HepG2 (cell line): ENCODE data around the gene PYGB. TPM values are rescaled to one million over a fixed set of nuclear protein-coding genes. Genes with fewer than 3 reads are reported as not detected.

Experiments
- FOXA1 ChIP-seq, 2 experiments: fragments of 450-650 bp in 1 of 2; sonication (generic) in 1 of 2; formaldehyde crosslinking in 1 of 2; IDR thresholded peaks; 2 replicates each; pipeline versions ENCODE4 v1.4.0 to v1.6.1; 2016 to 2020; ENCODE audit warnings: missing genetic modification reagents in 1 of 2
- FOXO1 ChIP-seq: sonication (generic); formaldehyde crosslinking; IDR thresholded peaks from 2 replicates; pipeline ENCODE4 v1.4.0; 2020; ENCODE audit warnings: missing genetic modification reagents
- MAFK ChIP-seq, 2 experiments: IDR thresholded peaks in 1 of 2; conservative IDR thresholded peaks in 1 of 2; 2 replicates each; pipeline ENCODE4 v1.6.1; 2011; ENCODE audit warnings: improper control_type of control experiment in 2 of 2, low read length in 2 of 2
- PHF8 ChIP-seq: sonication (generic); formaldehyde crosslinking; IDR thresholded peaks from 2 replicates; pipeline ENCODE4 v1.5.0; 2020; ENCODE audit warnings: missing genetic modification reagents
- PLRG1 ChIP-seq: fragments of 450-650 bp; conservative IDR thresholded peaks from 2 replicates; pipeline ENCODE4 v1.6.1; 2016
- SALL2 ChIP-seq: sonication (generic); formaldehyde crosslinking; IDR thresholded peaks from 2 replicates; pipeline ENCODE4 v1.8.1; 2023; ENCODE audit warnings: mild to moderate bottlenecking, missing genetic modification reagents, inconsistent platforms
- SRF ChIP-seq: IDR thresholded peaks from 2 replicates; pipeline ENCODE4 v1.6.1; 2011; ENCODE audit warnings: mild to moderate bottlenecking, low read depth, low read length, moderate library complexity
- TAF15 ChIP-seq: fragments of 200-400 bp; formaldehyde crosslinking; IDR thresholded peaks from one replicate; pipeline ENCODE4 v1.6.1; 2018; ENCODE audit warnings: mild to moderate bottlenecking, low read depth, low read length; ENCODE audit not compliant: poor library complexity, severe bottlenecking
- TFDP2 ChIP-seq: sonication (generic); formaldehyde crosslinking; IDR thresholded peaks from 2 replicates; pipeline ENCODE4 v1.4.0; 2020; ENCODE audit warnings: missing genetic modification reagents
- TOPORS ChIP-seq: sonication (generic); formaldehyde crosslinking; IDR thresholded peaks from 2 replicates; pipeline ENCODE4 v1.8.0; 2023; ENCODE audit warnings: mild to moderate bottlenecking, missing genetic modification reagents
- ZHX2 ChIP-seq, 2 experiments: sonication (generic) in 1 of 2; formaldehyde crosslinking in 1 of 2; IDR thresholded peaks; 2 replicates each; pipeline versions ENCODE4 v1.6.1 to v1.9.0; 2014 to 2022; ENCODE audit warnings: antibody characterized with exemption in 1 of 2, borderline replicate concordance in 1 of 2, inconsistent platforms in 1 of 2, low read depth in 1 of 2, missing genetic modification reagents in 1 of 2
- ZNF510 ChIP-seq: sonication (generic); formaldehyde crosslinking; IDR thresholded peaks from 2 replicates; pipeline ENCODE4 v1.4.0; 2020; ENCODE audit warnings: low read depth, mild to moderate bottlenecking, missing genetic modification reagents
- ZNF674 ChIP-seq: sonication (generic); formaldehyde crosslinking; IDR thresholded peaks from 2 replicates; pipeline ENCODE4 v1.5.0; 2020; ENCODE audit warnings: low read depth, mild to moderate bottlenecking, missing genetic modification reagents
- polyA plus RNA-seq, 8 experiments: library from polyadenylated mRNA; depleted of rRNA in 3 of 8; stranded (reverse) in 7 of 8; unstranded in 1 of 8; fragments of >200 nt; fragmentation: Illumina TruSeq in 4 of 8; extraction: Trizol in 4 of 8; gene quantifications; 2 replicates each; pipeline versions ENCODE4 v1.2.1 to v1.2.3, GENCODE V29; 2011 to 2016; ENCODE audit warnings: low read depth in 4 of 8, missing spikeins in 1 of 8, mixed read lengths in 1 of 8; ENCODE audit not compliant: insufficient read depth in 1 of 8
- total RNA-seq, 5 experiments: library from RNA; depleted of rRNA; stranded (reverse); fragments of >200 nt; fragmentation: Illumina TruSeq; extraction: Trizol; gene quantifications; 2 replicates each; pipeline ENCODE4 v1.2.3, GENCODE V29; 2016; ENCODE audit warnings: low read depth in 1 of 5
- TF ChIP-seq, protein P1 (sequence below): sonication (generic); formaldehyde crosslinking; IDR thresholded peaks from 2 replicates; pipeline ENCODE4 v1.4.0; 2020; ENCODE audit warnings: mild to moderate bottlenecking, missing genetic modification reagents
- TF ChIP-seq, protein P2 (sequence below): sonication (generic); formaldehyde crosslinking; IDR thresholded peaks from 2 replicates; pipeline ENCODE4 v1.8.0; 2022; ENCODE audit warnings: mild to moderate bottlenecking, missing genetic modification reagents

PYGB gene
- total and polyA plus RNA-seq, 2 of the 13 experiments (the other 11 are each of a cell fraction or from before 2014, with no cell fraction given): 24.2 to 86.3 TPM

- no peak for TF ChIP-seq TFDP2 (CRISPR knock-in tag)
- peak; percentile 99 for TF ChIP-seq SRF
- no peak for TF ChIP-seq SALL2 (CRISPR knock-in tag)
- TF ChIP-seq TAF15: no peak
- 0 out of 2 replicates have a peak, but pooled peaks have one; percentile 21 for TF ChIP-seq ZNF510
- no peak for TF ChIP-seq ZNF674 (CRISPR knock-in tag)
- TF ChIP-seq, protein P1, sequence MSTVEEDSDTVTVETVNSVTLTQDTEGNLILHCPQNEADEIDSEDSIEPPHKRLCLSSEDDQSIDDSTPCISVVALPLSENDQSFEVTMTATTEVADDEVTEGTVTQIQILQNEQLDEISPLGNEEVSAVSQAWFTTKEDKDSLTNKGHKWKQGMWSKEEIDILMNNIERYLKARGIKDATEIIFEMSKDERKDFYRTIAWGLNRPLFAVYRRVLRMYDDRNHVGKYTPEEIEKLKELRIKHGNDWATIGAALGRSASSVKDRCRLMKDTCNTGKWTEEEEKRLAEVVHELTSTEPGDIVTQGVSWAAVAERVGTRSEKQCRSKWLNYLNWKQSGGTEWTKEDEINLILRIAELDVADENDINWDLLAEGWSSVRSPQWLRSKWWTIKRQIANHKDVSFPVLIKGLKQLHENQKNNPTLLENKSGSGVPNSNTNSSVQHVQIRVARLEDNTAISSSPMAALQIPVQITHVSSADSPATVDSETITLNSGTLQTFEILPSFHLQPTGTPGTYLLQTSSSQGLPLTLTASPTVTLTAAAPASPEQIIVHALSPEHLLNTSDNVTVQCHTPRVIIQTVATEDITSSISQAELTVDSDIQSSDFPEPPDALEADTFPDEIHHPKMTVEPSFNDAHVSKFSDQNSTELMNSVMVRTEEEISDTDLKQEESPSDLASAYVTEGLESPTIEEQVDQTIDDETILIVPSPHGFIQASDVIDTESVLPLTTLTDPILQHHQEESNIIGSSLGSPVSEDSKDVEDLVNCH: no peak
- TF ChIP-seq PLRG1: no peak
- TF ChIP-seq ZHX2 (IDR thresholded peaks at IDR 0.05; ENCODE audit: low read depth): no peak
- 0 out of 2 replicates have a peak, but pooled peaks have one; percentile 9 for TF ChIP-seq ZHX2 (CRISPR knock-in tag; IDR thresholded peaks at IDR 0.05; ENCODE audit: borderline replicate concordance)
- TF ChIP-seq FOXO1 (CRISPR knock-in tag): no peak
- 0 out of 2 replicates have a peak, but pooled peaks have one; percentile 31 for TF ChIP-seq PHF8 (CRISPR knock-in tag)
- TF ChIP-seq, protein P2, sequence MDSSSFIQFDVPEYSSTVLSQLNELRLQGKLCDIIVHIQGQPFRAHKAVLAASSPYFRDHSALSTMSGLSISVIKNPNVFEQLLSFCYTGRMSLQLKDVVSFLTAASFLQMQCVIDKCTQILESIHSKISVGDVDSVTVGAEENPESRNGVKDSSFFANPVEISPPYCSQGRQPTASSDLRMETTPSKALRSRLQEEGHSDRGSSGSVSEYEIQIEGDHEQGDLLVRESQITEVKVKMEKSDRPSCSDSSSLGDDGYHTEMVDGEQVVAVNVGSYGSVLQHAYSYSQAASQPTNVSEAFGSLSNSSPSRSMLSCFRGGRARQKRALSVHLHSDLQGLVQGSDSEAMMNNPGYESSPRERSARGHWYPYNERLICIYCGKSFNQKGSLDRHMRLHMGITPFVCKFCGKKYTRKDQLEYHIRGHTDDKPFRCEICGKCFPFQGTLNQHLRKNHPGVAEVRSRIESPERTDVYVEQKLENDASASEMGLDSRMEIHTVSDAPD (CRISPR knock-in tag): peak; percentile 95
- no peak for TF ChIP-seq FOXA1 (IDR thresholded peaks at IDR 0.05)
- TF ChIP-seq FOXA1 (CRISPR knock-in tag; IDR thresholded peaks at IDR 0.05): no peak
- TF ChIP-seq MAFK (conservative IDR thresholded peaks at IDR 0.05 in 1 of 2, IDR thresholded peaks at IDR 0.05 in 1 of 2; ENCODE audit: low read length in 2 of 2): no peak; a peak in 1 of 4 replicates
- 0 out of 2 replicates have a peak, but pooled peaks have one; percentile 79 for TF ChIP-seq TOPORS (CRISPR knock-in tag)
Measured at GRCh38 chr20:25227317-25227831, 20.5 kb upstream of the PYGB start (continued).
